ENCODE measurements around the gene LRRC43.
"Not testable (repeated sequence)": the region's sequence is repeated elsewhere in the genome, so short reads cannot be mapped to it uniquely, and the experiment has no call there.

DNA sequence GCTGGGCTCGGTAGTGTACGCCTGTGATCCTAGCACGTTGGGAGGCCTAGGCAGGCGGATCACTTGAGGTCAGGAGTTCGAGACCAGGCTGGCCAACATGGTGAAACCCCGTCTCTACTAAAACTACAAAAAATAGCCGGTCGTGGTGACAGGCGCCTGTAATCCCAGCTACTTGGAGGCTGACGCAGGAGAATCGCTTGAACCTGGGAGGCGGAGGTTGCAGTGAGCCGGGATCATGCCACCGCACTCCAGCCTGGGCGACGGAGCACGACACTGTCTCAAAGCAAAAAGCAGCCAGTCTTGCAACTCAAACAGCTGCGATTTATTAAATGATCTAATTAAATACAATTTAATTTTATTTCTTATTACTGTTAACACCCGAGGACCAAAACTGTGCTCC, 19.9 kb downstream of the LRRC43 start:
- TF ChIP-seq CTCF, EZH2 (IDR thresholded peaks at IDR 0.05): not testable (repeated sequence)

Measured in neural progenitor cell (in vitro differentiated cells).